Stomach (tissue), 9 donors: ENCODE measurements around the gene ARHGAP26. TPM values are rescaled to one million over a fixed set of nuclear protein-coding genes. Genes with fewer than 3 reads are reported as not detected.

Experiments used
- DNase-seq, 2 donors: peaks; one replicate each; pipeline versions ENCODE4 v3.0.0 to v3.0.0-alpha.2; 2013 to 2019
- H3K27ac ChIP-seq, 5 donors: fragments of 200-600 bp in 4 of 5; sonication (generic) in 4 of 5; one replicate each; pipeline ENCODE4 v1.5.1; 2013 to 2019; ENCODE audit warnings: mild to moderate bottlenecking in 1 of 5, moderate library complexity in 1 of 5
- H3K27me3 ChIP-seq, 3 donors: fragments of 200-600 bp; sonication (generic); one replicate each; pipeline ENCODE4 v1.5.1; 2017 to 2019; ENCODE audit warnings: mixed run types in 1 of 3
- H3K36me3 ChIP-seq, 4 donors: fragments of 200-600 bp; sonication (generic); 1 replicate in 3 of 4; 2 replicates in 1 of 4; pipeline ENCODE4 v1.5.1; 2016 to 2019
- H3K4me1 ChIP-seq, 4 donors: fragments of 200-600 bp; sonication (generic); one replicate each; pipeline ENCODE4 v1.5.1; 2016 to 2019
- H3K4me3 ChIP-seq, 4 donors: fragments of 200-600 bp; sonication (generic) in 3 of 4; one replicate each; pipeline ENCODE4 v1.5.1; 2016 to 2019; ENCODE audit warnings: mild to moderate bottlenecking in 1 of 4
- H3K9me3 ChIP-seq, 4 donors: fragments of 200-600 bp; sonication (generic); one replicate each; pipeline ENCODE4 v1.5.1; 2016 to 2019
- CTCF ChIP-seq, 7 experiments: fragments of 450-650 bp in 4 of 7; fragments of 200-600 bp in 3 of 7; sonication (generic) in 3 of 7; IDR thresholded peaks; one replicate each; pipeline ENCODE4 v1.5.1; 2016 to 2019; ENCODE audit warnings: antibody characterized with exemption in 7 of 7, control low read depth in 2 of 7, mild to moderate bottlenecking in 1 of 7
- EP300 ChIP-seq: sonication (generic); formaldehyde crosslinking; IDR thresholded peaks from one replicate; pipeline ENCODE4 v1.6.1; 2017; ENCODE audit warnings: antibody characterized with exemption
- POLR2A ChIP-seq, 4 donors: fragments of 450-650 bp; IDR thresholded peaks; one replicate each; pipeline ENCODE4 v1.6.1; 2016; ENCODE audit warnings: antibody characterized with exemption in 4 of 4, control low read depth in 2 of 4, mild to moderate bottlenecking in 1 of 4, moderate library complexity in 1 of 4
- POLR2AphosphoS5 ChIP-seq, 3 donors: sonication (generic); formaldehyde crosslinking; IDR thresholded peaks; one replicate each; pipeline ENCODE4 v1.6.1; 2016; ENCODE audit warnings: antibody characterized with exemption in 3 of 3
- WGBS, 5 donors: extraction: QIAGEN DNeasy Blood & Tissue Kit in 3 of 5; methylation state at CpG; one replicate each; pipeline versions ENCODE4 v1.1.5 to v1.1.7; 2013 to 2018; 5-methylcytosine and 5-hydroxymethylcytosine counted together
- intact Hi-C: fragments of 100-400 bp; cut with DNase I; formaldehyde crosslinking; loops from one replicate; pipeline ENCODE4 v1.15.1; 2023; ENCODE audit warnings: low total_unique reads
- polyA plus RNA-seq, 3 donors: library from polyadenylated mRNA; stranded (reverse); fragments of 200-250 nt; gene quantifications; one replicate each; pipeline ENCODE4 v1.2.3, GENCODE V29; 2013
- total RNA-seq, 5 donors: library from RNA; depleted of rRNA; stranded (reverse); fragments of >200 nt; gene quantifications; one replicate each; pipeline versions ENCODE4 v1.1.0 to v1.2.3, GENCODE V29; 2014 to 2016
- donor health status: healthy with polysubstance abuse.
- donor health status: Bipolar disorder and iron deficiency.
- donor health status: healthy.

The ARHGAP26 gene
- total and polyA plus RNA-seq, 8 donors: 4.0 to 115 (median 34.1) TPM

DNA sequence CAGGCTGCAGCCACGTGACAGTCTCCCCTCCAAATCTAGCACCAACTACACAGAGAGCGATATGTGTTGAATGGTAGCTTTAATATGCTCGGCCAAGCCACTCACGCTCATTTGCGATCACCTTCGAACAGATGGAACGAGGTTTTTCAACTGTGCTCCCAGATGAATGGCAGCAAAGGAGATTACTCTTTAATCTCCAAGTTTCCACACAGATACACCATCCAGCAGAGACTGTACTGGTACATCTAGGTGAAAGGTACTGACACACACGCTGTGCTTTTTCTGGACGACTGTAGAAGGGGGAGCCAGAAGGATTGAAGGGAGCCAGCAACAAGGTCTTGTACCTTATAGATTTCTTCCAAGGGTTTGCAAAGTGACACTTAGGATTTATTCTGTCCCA is 369.4 kb downstream of the ARHGAP26 start:
- H3K9me3 ChIP-seq: no peaks in the 10 kb centered on the region
- DNase-seq: no peak
- no peak overlapping the region for H3K4me3 ChIP-seq
- peaks cover 0 to 8% (median 3%) of the 10 kb centered on the region in 4 donors for H3K36me3 ChIP-seq
- intact Hi-C loops: no loop called here
- WGBS, 5 donors: 95 to 98% (median 97%) methylated on average over 9 of the region's 9 CpGs
- no peak overlapping the region for H3K27ac ChIP-seq
- no peaks in the 10 kb centered on the region for H3K27me3 ChIP-seq
- no peak for TF ChIP-seq POLR2A (IDR thresholded peaks at IDR 0.05)
- no peak for TF ChIP-seq POLR2AphosphoS5 (IDR thresholded peaks at IDR 0.05)
- TF ChIP-seq CTCF (IDR thresholded peaks at IDR 0.05): no peak
- peaks cover 16 to 67% (median 37%) of the 10 kb centered on the region in 4 donors for H3K4me1 ChIP-seq

DNA sequence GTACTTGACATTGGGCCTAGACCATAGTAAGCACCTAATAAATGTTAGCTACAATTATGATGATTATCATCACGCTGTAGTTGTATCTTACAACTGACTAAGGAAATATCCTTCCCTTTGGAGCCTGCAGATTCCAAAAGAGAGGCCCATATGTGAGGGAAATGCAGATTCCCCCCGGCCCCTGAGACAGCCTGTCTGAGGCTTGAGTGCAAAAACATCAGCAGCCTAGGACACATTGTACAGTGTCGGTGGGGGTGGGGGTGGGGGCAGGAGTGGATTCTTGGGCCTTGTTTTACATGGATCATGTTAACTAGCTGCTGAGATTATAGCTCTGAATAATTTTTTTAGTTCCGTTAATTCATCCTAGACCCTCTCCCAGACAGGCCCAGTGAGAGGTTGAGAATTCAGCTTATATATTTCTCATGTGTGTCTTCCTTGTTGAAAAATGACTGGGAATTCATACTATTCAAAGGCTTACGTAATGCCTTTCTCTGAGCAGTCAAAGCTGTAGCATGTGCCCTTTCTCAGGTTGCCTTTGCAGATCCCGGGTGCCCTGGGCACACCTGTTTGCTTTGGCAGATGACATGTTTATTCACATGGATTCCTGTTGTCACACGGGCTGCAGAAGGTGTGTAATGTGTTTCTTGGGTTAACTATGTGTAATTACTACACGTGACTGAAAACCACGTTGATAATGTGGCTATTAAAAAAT is 370.5 kb downstream of the ARHGAP26 start:
- no peak overlapping the region for H3K4me3 ChIP-seq
- 40 to 59% (median 51%) methylated on average over 9 of the region's 9 CpGs for WGBS, 5 donors
- peak; percentile 84 to 90 for DNase-seq
- no peaks in the 10 kb centered on the region for H3K27me3 ChIP-seq
- peak overlapping the region; percentile 25 to 73 (median 64) for H3K27ac ChIP-seq
- no peaks in the 10 kb centered on the region for H3K9me3 ChIP-seq
- H3K36me3 ChIP-seq: no peaks in the 10 kb centered on the region
- peaks cover 11 to 72% (median 40%) of the 10 kb centered on the region in 4 donors for H3K4me1 ChIP-seq
- intact Hi-C loops: no loop called here
- TF ChIP-seq EP300 (no peak), POLR2AphosphoS5 (IDR thresholded peaks at IDR 0.05) (peak; percentile 57 to 94 (median 81))

- Histone ChIP-seq H3K27me3 (no peaks in the 10 kb centered on the region), H3K36me3 (no peaks in the 10 kb centered on the region), H3K4me3 (no peak overlapping the region), H3K27ac (peak overlapping the region in 1 of 5 donors; percentile 73), H3K9me3 (no peaks in the 10 kb centered on the region), H3K4me1 (peaks cover 11 to 74% (median 41%) of the 10 kb centered on the region in 4 donors)
- no peak for DNase-seq
- intact Hi-C loops: no loop called here
- WGBS, 5 donors: 80 to 88% (median 83%) methylated on average over 6 of the region's 6 CpGs
- TF ChIP-seq POLR2AphosphoS5 (IDR thresholded peaks at IDR 0.05) (no peak), CTCF (IDR thresholded peaks at IDR 0.05) (no peak), EP300 (no peak), POLR2A (IDR thresholded peaks at IDR 0.05) (no peak)
Observed at GRCh38 chr5:143141652-143142051, 371.5 kb downstream of the ARHGAP26 start.

DNA sequence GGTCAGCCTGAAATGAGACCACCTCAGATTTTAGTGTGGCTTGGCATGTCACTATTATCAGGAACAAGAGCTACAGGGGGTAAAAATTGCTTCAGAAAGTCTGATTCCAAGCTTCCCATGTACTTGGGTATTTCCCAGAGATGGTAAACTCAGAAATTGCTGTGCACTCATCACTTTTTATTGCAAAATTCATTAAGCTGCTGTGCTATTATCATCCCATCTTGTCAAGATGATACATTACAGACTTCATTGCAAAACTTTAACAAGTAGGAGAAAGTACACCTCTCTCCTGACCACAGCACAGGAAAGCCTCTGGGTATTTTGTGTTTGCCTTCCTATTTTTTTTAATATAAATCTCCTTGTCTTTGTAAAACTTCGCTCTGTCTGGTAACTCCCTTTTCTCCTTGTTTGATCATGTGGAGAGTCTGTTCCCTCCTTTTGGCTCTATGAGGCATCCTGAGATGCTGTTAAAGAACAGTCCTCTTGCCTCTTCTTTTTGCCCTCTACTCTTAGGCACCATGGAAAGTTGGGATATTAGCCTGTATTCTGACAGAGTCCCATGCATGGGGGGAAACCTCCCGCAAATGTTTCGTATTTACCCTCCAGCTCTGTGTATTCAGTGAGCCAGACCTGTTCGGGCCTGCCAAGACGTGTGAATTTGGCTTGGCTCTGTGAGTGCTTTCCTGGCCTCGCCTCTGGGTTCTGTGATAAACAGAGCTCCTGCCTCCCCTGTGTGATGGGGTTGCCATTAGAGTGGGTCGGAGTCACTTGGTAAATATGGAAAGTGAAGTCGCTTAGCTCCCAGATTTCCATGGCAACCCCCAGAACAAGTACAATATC is 372.6 kb downstream of the ARHGAP26 start:
- H3K9me3 ChIP-seq: no peaks in the 10 kb centered on the region
- 28 to 47% (median 30%) methylated on average over 8 of the region's 8 CpGs for WGBS, 5 donors
- intact Hi-C loops: no loop called here

More for the DNA sequence above, 372.6 kb downstream of the ARHGAP26 start:
- Histone ChIP-seq H3K4me3 (no peak overlapping the region), H3K27ac (peak overlapping the region in 4 of 5 donors; percentile 34 to 77 (median 65)), H3K27me3 (no peaks in the 10 kb centered on the region), H3K36me3 (peaks cover 0 to 10% (median 4%) of the 10 kb centered on the region in 4 donors), H3K4me1 (peaks cover 15 to 85% (median 47%) of the 10 kb centered on the region in 4 donors)
- DNase-seq: peak; percentile 61 to 75
- TF ChIP-seq POLR2AphosphoS5 (IDR thresholded peaks at IDR 0.05) (peak in 2 of 3 donors; percentile 9 to 23), CTCF (IDR thresholded peaks at IDR 0.05) (no peak)
